22Rv1 (cell line): ENCODE data around the gene NDUFAF4.

Experiments
- CTCF ChIP-seq: fragments of 450-650 bp; IDR thresholded peaks from 2 replicates; pipeline ENCODE4 v1.5.1; 2017; ENCODE audit warnings: mild to moderate bottlenecking
- ZFX ChIP-seq: fragments of 450-650 bp; IDR thresholded peaks from 2 replicates; pipeline ENCODE4 v1.6.1; 2017; ENCODE audit warnings: antibody characterized with exemption, borderline replicate concordance

- no peak for TF ChIP-seq CTCF
- no peak for TF ChIP-seq ZFX
Observed at GRCh38 chr6:96917098-96917497, 19.4 kb upstream of the NDUFAF4 start.
